Uterus (tissue), 2 donors: ENCODE measurements around the gene DHTKD1.

Source experiments
- POLR2A ChIP-seq, 2 donors: fragments of 450-650 bp; IDR thresholded peaks; one replicate each; pipeline ENCODE4 v1.6.1; 2016; ENCODE audit warnings: antibody characterized with exemption in 2 of 2, mild to moderate bottlenecking in 1 of 2, moderate library complexity in 1 of 2
- TF ChIP-seq, protein P1 (sequence below), 4 experiments: fragments of 200-600 bp in 2 of 4; fragments of 450-650 bp in 2 of 4; sonication (generic) in 2 of 4; IDR thresholded peaks; one replicate each; pipeline ENCODE4 v1.5.1; 2016 to 2019; ENCODE audit warnings: antibody characterized with exemption in 4 of 4, mild to moderate bottlenecking in 2 of 4, moderate library complexity in 1 of 4

DNA sequence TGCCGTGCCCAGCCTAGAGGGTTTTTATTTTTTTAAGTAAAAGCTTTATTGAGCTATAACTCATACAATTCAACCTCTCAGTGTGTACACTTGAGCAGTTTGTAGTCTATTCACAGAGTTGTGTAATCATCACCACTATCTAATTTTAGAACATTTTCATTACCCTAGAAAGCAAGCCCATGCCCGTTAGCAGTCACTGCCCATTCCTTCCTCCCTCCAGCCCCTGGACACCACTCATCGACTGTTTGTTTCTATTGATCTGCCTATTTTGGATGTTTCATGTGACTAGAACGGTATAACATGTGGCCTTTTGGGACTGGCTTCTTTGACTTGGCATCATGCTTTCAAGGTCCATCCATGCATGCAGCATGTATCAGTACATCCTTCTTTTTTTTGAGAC is 35.0 kb downstream of the DHTKD1 start:
- TF ChIP-seq, protein P1, sequence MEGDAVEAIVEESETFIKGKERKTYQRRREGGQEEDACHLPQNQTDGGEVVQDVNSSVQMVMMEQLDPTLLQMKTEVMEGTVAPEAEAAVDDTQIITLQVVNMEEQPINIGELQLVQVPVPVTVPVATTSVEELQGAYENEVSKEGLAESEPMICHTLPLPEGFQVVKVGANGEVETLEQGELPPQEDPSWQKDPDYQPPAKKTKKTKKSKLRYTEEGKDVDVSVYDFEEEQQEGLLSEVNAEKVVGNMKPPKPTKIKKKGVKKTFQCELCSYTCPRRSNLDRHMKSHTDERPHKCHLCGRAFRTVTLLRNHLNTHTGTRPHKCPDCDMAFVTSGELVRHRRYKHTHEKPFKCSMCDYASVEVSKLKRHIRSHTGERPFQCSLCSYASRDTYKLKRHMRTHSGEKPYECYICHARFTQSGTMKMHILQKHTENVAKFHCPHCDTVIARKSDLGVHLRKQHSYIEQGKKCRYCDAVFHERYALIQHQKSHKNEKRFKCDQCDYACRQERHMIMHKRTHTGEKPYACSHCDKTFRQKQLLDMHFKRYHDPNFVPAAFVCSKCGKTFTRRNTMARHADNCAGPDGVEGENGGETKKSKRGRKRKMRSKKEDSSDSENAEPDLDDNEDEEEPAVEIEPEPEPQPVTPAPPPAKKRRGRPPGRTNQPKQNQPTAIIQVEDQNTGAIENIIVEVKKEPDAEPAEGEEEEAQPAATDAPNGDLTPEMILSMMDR (IDR thresholded peaks at IDR 0.05), result no peak
- TF ChIP-seq POLR2A (IDR thresholded peaks at IDR 0.05), result no peak
